Astrocyte of the cerebellum (primary cell): ENCODE measurements around the gene ANP32A.

Experiments used
- DNase-seq: peaks from one replicate; pipeline ENCODE4 v3.0.0-alpha.2; 2011; ENCODE audit warnings: low read depth
- H3K4me3 ChIP-seq: 2 replicates; pipeline ENCODE4 v1.5.1; 2011; ENCODE audit warnings: mild to moderate bottlenecking, low read depth, low read length, moderate library complexity
- in situ Hi-C: cut with HindIII; loops from 2 replicates; pipeline ENCODE4 v1.10.0; 2017; ENCODE audit warnings: low sequenced_read_pairs
- TF ChIP-seq, protein P1 (sequence below): IDR thresholded peaks from 2 replicates; pipeline ENCODE4 v1.5.1; 2012; ENCODE audit warnings: low read length, low read depth, moderate library complexity, mild to moderate bottlenecking; ENCODE audit errors: missing control alignments

Gene ANP32A

DNA sequence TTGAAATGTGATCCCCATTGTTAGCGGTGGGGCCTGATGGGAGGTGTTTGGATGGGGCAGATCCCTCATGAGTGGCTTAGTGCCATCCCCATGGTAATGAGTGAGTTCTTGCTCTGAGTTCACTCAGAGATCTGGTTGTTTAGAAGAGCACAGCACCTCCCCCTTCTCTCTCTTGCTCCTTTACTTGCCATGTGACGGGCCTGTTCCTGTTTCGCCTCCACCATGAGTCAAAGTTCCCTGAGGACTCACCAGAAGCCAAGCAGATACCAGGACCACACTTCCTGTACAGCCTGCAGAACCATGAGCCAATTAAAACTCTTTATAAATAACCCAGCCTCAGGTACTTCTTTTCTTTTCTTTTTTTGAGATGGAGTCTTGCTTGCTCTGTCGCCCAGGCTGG is 46.6 kb downstream of the ANP32A start:
- DNase-seq: no peak
- TF ChIP-seq, protein P1, sequence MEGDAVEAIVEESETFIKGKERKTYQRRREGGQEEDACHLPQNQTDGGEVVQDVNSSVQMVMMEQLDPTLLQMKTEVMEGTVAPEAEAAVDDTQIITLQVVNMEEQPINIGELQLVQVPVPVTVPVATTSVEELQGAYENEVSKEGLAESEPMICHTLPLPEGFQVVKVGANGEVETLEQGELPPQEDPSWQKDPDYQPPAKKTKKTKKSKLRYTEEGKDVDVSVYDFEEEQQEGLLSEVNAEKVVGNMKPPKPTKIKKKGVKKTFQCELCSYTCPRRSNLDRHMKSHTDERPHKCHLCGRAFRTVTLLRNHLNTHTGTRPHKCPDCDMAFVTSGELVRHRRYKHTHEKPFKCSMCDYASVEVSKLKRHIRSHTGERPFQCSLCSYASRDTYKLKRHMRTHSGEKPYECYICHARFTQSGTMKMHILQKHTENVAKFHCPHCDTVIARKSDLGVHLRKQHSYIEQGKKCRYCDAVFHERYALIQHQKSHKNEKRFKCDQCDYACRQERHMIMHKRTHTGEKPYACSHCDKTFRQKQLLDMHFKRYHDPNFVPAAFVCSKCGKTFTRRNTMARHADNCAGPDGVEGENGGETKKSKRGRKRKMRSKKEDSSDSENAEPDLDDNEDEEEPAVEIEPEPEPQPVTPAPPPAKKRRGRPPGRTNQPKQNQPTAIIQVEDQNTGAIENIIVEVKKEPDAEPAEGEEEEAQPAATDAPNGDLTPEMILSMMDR: no peak
- in situ Hi-C loops: no loop called here
- H3K4me3 ChIP-seq: no peak overlapping the region

GRCh38 chr15:68773036-68773435 is 47.7 kb downstream of the ANP32A start:
- DNase-seq: no peak
- H3K4me3 ChIP-seq: no peak overlapping the region
- TF ChIP-seq, protein P1: no peak
- in situ Hi-C loops: no loop called here

DNA sequence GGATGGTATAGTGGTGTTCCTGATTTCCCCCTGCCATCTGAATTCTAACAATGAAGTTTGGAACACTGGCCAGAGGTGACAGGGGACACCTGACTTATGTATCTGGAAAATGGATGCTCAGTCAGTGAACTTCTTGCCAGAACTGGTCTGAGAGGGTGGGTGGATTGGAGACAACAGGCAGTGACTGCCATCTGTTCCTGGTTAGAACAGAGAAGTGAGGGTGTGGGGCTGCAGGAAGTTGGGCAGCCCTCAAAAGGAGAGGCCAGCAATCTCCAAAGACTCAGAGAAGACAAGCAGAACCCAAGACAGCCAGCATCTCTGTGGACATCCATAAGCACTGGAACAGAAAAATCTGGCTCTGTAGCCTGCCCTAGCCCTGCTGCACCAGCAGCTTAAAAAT is 50.5 kb downstream of the ANP32A start:
- in situ Hi-C loops: no loop called here
- no peak for DNase-seq
- TF ChIP-seq, protein P1: no peak
- H3K4me3 ChIP-seq: no peak overlapping the region

DNA sequence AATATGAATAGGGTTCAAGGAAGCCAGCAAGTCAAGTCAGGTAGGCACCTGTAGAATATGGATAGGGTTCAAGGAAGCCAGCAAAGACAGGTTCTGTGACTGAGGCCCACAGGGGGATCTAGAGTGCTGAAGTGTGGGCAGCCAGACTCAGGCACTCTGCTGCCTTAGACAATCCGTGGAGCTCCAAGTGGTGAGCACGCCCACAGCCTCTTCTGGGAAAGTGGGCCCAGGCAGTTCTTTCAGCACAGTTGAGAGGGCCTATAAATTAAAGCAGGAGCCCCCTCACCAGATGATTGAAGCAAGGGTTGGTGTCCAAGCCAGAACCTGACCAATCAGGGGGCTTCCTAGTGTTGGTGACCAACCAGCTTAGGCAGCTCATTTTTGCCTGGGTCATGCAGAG is 51.0 kb downstream of the ANP32A start:
- no peak overlapping the region for H3K4me3 ChIP-seq
- in situ Hi-C loops: no loop called here
- no peak for DNase-seq
- TF ChIP-seq, protein P1: no peak

DNA sequence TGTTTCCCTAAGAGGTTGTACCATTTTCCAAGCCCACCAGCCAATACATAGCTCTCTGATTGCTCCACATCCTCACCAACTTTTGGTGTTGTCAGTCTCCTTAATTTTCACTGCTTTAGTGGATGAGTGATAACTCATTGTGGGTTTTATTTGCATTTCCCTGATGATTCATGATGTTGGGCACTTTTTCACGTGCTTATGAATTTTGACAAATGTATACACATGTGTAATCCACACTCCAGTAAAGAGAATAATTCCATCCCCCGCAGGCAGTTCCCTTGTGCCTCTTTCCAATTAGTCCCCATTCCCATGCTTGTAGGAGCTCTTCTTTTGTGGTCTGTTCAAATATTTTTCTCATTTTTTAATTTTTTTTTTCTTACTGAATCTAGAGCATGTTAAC is 52.4 kb downstream of the ANP32A start:
- H3K4me3 ChIP-seq: no peak overlapping the region
- in situ Hi-C loops: no loop called here
- no peak for DNase-seq
- TF ChIP-seq, protein P1: no peak

GRCh38 chr15:68767833-68768232 is 52.9 kb downstream of the ANP32A start:
- TF ChIP-seq, protein P1: no peak
- H3K4me3 ChIP-seq: no peak overlapping the region
- in situ Hi-C loops: no loop called here
- no peak for DNase-seq
